DMS153 treated with DMSO at 0.1 percent for 48 hours (cell line): ENCODE data around the gene ATP6V0D1.
"Not testable (repeated sequence)": the region's sequence is repeated elsewhere in the genome, so short reads cannot be mapped to it uniquely, and the experiment has no call there.

ENCODE experiments used
- DNase-seq: peaks from one replicate; lab custom pipeline; 2025; ENCODE audit not compliant: unreplicated experiment; lab: John Stamatoyannopoulos, UW

Gene ATP6V0D1

DNA sequence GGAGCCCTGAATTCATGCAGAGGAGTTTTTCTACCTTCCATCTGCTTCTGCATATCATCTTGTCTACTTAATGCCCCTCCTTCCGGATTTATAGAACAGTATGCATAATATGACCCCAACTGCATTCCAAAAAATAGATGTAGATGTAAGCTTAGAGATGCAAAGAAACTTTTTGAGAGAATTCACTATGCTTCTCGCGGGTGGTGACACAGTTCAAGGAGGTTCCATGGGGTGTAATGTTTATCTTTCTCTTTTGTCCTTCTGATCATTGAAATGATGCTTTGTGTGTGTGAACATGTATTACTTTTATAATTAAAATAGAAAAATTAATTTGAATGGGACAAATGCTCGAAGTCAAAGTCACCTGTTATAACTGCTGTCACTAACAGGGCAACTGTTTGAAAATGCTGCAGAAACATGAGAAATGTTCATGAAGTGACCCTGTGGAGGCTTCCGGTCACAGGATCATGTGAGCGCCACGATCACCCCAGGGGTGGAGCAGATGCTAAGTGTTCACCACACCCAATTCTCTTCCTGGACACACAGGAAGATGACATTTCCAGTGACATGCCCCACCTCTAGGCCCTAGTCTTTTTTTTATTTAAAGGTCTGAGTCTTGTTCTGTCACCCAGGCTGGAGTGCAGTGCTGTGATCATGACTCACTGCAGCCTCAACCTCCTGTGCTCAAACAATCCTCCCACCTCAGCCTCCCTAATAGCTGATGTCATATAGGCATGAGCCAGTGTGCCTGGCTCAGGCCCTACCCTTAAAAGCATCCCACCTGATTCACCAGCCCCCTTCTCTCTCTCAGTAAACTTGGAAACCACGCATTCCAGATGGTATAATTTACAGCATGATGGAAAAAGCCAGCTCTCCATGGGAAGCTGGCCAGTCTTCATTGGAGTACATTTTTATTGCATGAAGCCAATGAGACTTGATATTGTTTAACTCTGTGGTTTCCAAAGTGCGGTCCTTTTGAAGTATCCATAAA lies 23.4 kb upstream of the ATP6V0D1 start:
- DNase-seq, result no peak

DNA sequence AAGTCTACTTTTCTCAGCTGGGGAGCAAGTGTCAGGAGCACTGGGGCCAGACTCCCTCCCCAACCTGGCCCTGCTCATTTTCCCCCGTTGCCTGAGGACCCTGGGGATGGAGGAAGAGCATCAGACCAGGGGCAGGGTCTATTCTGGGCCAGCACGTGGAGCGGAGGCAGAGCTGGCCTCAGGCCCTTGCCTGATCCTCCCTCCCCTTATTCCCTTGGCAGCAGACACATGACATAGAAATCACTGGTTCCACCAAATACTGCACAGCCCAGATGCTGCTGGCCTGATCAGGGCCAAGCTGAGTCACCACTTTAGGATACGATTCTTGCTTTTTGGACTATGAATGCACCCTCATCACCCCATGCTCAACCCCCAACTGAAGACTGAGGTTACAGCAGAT lies 18.1 kb upstream of the ATP6V0D1 start:
- DNase-seq, result no peak

GRCh38 chr16:67490335-67491096 lies 9.6 kb upstream of the ATP6V0D1 start:
- DNase-seq, result no peak

- DNase-seq, result no peak
Measured at GRCh38 chr16:67489401-67490083, 8.6 kb upstream of the ATP6V0D1 start.

DNA sequence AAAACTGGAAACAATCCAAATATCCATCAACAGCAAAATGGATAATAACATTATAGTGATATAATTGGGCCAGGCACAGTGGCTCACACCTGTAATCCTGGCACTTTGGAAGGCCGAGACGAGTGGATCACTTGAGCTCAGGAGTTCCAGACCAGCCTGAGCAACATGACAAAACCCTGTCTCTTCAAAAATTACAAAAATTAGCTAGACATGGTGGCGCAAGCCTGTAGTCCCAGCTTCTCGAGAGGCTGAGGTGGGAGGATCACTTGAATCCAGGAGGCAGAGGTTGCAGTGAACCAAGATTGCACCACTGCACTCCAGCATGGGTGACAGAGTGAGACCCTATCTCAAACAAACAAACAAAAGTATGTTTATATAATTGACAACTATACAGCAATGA lies 6.6 kb upstream of the ATP6V0D1 start:
- DNase-seq, result not testable (repeated sequence)

- DNase-seq, result no peak
Measured at GRCh38 chr16:67486805-67487204, 5.8 kb upstream of the ATP6V0D1 start.

DNA sequence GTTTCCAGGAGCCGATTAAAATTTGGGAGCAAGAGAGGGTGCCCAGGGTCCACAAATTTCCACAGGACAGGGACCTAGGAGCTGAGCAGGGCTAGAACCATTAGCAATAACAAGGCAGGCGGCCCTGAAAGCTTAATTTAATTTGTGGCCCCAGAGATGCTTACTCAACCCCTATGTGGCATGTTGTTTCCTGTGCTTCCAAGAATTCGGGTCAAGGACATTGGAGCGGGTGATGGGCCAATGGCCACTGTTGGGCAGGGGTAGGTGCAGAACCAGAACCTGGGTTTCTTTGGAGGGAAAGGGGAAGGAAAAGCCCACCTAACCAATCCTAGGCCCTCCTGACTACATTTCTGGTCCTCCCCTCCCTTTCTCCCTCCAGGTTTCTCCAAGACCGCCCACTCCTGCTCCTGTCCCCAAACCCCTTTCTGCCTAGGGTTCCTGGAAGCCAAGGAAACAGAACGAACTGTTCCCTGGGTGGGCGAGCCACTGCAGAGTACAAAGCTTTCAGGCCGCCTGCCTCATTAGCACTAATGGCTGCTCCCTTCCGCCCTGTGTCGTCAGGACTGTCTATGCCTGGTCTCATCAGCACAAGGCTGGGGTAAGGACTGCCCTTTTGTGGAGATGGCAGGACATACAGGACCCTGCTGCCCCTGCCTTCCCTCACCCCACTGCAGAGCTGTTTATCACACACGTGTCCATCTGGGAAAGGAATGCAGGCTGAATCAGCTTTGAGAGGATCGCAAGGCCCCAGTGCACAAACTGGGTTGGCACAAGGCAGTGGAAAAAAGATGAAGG lies 3.0 kb upstream of the ATP6V0D1 start:
- no peak for DNase-seq

DNA sequence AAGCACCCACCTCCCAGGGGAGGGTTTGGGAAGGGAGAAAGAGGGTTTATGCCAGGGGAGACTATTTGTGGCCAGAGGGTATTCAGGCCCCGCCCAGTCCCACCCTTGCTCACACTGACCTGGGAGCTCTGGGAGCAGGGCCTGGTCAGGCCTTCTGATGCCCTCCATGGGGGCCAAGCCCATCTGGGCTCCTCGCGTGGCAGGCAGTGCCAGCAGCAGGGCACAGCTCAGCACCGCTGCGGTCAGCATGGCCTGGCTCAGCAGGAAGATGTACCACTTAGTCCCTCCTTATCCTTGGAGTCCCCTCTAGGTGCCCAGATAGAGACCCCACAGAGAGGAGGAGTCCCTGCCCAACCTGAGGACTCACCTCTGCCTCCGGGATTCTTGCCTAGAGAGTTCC lies 2.2 kb upstream of the ATP6V0D1 start, which contains the start of gene AGRP:
AGRP (minus strand) TSS at position 398 of the 400 bp plus-strand sequence; CDS start at position 249, 149 bp downstream.
- no peak for DNase-seq

- DNase-seq, result no peak
Measured at GRCh38 chr16:67482233-67482924, 1.4 kb upstream of the ATP6V0D1 start.

- no peak for DNase-seq
Measured at GRCh38 chr16:67481561-67482232, 740 bp upstream of the ATP6V0D1 start.

GRCh38 chr16:67477960-67478554 lies 2.9 kb downstream of the ATP6V0D1 start:
- DNase-seq, result no peak

GRCh38 chr16:67474551-67475455 lies 6.2 kb downstream of the ATP6V0D1 start:
- DNase-seq, result no peak

- DNase-seq, result no peak
Measured at GRCh38 chr16:67471758-67472384, 9.1 kb downstream of the ATP6V0D1 start.

DNA sequence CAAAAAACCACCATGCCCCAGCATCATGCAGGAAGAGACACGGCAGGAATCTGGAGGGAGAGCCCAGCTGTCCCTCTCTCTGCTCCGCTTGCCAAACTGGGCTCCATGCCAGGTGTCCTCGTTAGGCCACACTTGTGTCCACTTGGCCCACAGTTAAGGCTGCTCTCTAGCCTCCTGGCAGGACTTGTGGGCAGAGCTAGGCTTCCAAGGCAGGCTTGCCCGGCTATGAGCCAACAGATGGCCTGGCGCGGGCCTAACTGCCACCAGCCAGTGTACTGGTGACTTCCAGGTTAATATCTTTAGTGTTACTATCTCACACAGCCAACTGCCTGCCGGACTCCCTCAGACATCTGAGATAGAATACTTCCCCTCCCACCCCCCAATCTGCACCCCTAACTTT lies 10.6 kb downstream of the ATP6V0D1 start:
- DNase-seq, result no peak

GRCh38 chr16:67468731-67469130 lies 12.2 kb downstream of the ATP6V0D1 start:
- no peak for DNase-seq

DNA sequence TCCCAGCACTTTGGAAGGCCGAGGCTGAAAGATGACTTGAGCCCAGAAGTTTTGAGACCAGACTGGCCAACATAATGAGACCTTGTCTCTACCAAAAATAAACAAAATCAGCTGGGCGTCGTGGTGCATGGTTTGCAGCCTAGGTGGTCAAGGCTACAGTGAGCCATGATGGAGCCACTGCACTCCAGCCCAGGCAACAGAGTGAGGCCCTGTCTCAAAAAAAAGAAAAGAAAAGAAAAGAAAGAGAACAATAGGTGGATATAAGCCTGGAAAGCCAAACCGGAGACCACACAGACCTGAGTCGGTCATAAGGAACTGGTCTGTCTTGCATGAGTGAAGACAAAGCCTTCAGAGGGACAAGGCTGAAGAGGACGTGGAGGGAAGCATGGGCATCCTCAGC lies 14.4 kb downstream of the ATP6V0D1 start:
- DNase-seq, result no peak

DNA sequence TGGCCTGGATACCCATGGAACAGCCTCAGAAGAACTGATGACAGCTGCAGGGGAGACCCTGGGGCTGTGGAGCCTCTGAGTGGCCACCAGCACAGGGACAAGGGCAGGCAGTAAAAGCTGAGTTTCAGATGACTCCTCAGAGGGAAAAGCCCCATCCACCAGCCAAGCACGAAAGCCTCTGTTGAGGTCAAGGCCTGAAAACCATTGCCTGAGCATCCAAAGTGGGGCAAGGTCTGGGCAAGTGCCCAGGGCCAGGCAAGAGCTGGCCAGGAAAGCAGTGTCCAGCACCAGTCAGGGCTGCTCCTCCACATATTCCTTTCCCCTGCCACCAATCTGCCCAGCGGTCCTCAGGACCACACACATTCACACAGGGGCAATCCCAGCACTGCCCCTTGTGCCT lies 16.4 kb downstream of the ATP6V0D1 start:
- no peak for DNase-seq
